ENCODE results near the gene ATN1. TPM values are rescaled to one million over a fixed set of nuclear protein-coding genes. Genes with fewer than 3 reads are reported as not detected.

Gene ATN1
- total and polyA plus RNA-seq, 9 of the 15 experiments (the other 6 are each of a cell fraction or from before 2014, with no cell fraction given): 0.15 to 49.8 (median 2.7) TPM

- TF ChIP-seq POU5F1 (IDR thresholded peaks at IDR 0.05; ENCODE audit: borderline replicate concordance, low read depth, low read length, partially characterized antibody) (no peak), ARID4B (CRISPR knock-in tag; IDR thresholded peaks at IDR 0.05) (no peak; the same call in none of the 2 replicates), GTF2F1 (IDR thresholded peaks at IDR 0.05; ENCODE audit: low read depth, low read length) (peak; percentile 99), RUNX1 (IDR thresholded peaks at IDR 0.05; ENCODE audit: low read depth) (peak; percentile 88; the same call in 1 of the 2 replicates), USF2 (CRISPR knock-in tag; IDR thresholded peaks at IDR 0.05) (no peak), MBD1 (CRISPR knock-in tag; IDR thresholded peaks at IDR 0.05) (no peak), JUND (IDR thresholded peaks at IDR 0.05; ENCODE audit: borderline replicate concordance, low read depth, low read length) (peak; percentile 24; the same call in 1 of the 2 replicates), JUND (tag; IDR thresholded peaks at IDR 0.05; ENCODE audit: borderline replicate concordance, low read depth, low read length) (no peak), ZNF280B (CRISPR knock-in tag; IDR thresholded peaks at IDR 0.05) (peak; percentile 90; the same call in 1 of the 2 replicates), ZNF232 (CRISPR knock-in tag; IDR thresholded peaks at IDR 0.05) (no peak), MLLT1 (IDR thresholded peaks at IDR 0.05) (peak; percentile 74 to 80), ZNF12 (CRISPR knock-in tag; IDR thresholded peaks at IDR 0.05) (no peak; the same call in 1 of the 2 replicates), ZNF551 (CRISPR knock-in tag; IDR thresholded peaks at IDR 0.05) (peak; percentile 95)
These were observed 16.1 kb downstream of the ATN1 start, which contains the start of the genes C12orf57 and RNU7-1 (continued) for GRCh38 chr12:6943722-6944380.

Measured in K562 (cell line).